Smooth muscle cell (in vitro differentiated cells): Measurements from ENCODE around the gene B3GNT9. TPM values are rescaled to one million over a fixed set of nuclear protein-coding genes. Genes with fewer than 3 reads are reported as not detected.

Experiments used
- DNase-seq: peaks from one replicate; lab custom pipeline; 2025; ENCODE audit not compliant: unreplicated experiment; lab: John Stamatoyannopoulos, UW
- H2AFZ ChIP-seq: fragments of 200-600 bp; sonication (generic); 2 replicates; pipeline ENCODE4 v1.6.0; 2016; ENCODE audit warnings: antibody characterized with exemption, low read depth, mild to moderate bottlenecking
- H3F3A ChIP-seq: fragments of 200-600 bp; sonication (generic); 2 replicates; pipeline ENCODE4 v1.6.0; 2017; ENCODE audit warnings: antibody characterized with exemption, low read depth
- H3K27ac ChIP-seq: fragments of 200-600 bp; sonication (generic); 2 replicates; pipeline ENCODE4 v1.5.1; 2016; ENCODE audit warnings: low read depth, mild to moderate bottlenecking
- H3K27me3 ChIP-seq: fragments of 200-600 bp; sonication (generic); 2 replicates; pipeline ENCODE4 v1.6.1; 2016; ENCODE audit warnings: low read depth, mild to moderate bottlenecking
- H3K36me3 ChIP-seq: fragments of 200-600 bp; sonication (generic); 2 replicates; pipeline ENCODE4 v1.5.1; 2016; ENCODE audit warnings: low read depth
- H3K4me1 ChIP-seq: fragments of 200-600 bp; sonication (generic); 2 replicates; pipeline ENCODE4 v1.5.1; 2016; ENCODE audit warnings: low read depth
- H3K4me2 ChIP-seq: fragments of 200-600 bp; sonication (generic); 2 replicates; pipeline ENCODE4 v1.6.0; 2016; ENCODE audit warnings: mild to moderate bottlenecking
- H3K4me3 ChIP-seq: fragments of 200-600 bp; sonication (generic); 2 replicates; pipeline ENCODE4 v1.5.1; 2016; ENCODE audit warnings: mild to moderate bottlenecking
- H3K79me2 ChIP-seq: fragments of 200-600 bp; sonication (generic); 2 replicates; pipeline ENCODE4 v1.6.0; 2016; ENCODE audit warnings: low read depth, mild to moderate bottlenecking
- H3K9ac ChIP-seq: fragments of 200-600 bp; sonication (generic); 2 replicates; pipeline ENCODE4 v1.6.0; 2016; ENCODE audit warnings: low read depth
- H3K9me3 ChIP-seq: fragments of 200-600 bp; sonication (generic); replicated peaks from 2 replicates; pipeline ENCODE4 v1.5.1; 2016; ENCODE audit warnings: low read depth
- H4K20me1 ChIP-seq: fragments of 200-600 bp; sonication (generic); 2 replicates; pipeline ENCODE4 v1.6.0; 2016; ENCODE audit warnings: low read depth
- WGBS: methylation state at CpG from one replicate; pipeline ENCODE4 v1.1.7; 2016; ENCODE audit warnings: low lambda C conversion rate; 5-methylcytosine and 5-hydroxymethylcytosine counted together
- polyA plus RNA-seq: library from polyadenylated mRNA; unstranded; fragments of >200 nt; fragmentation: Nextera tagmentation; extraction: Ambion mirVana; gene quantifications from 2 replicates; pipeline ENCODE4 v1.2.1, GENCODE V29; 2016
- total RNA-seq: library from RNA; depleted of rRNA; stranded (reverse); fragments of >200 nt; gene quantifications from 2 replicates; pipeline ENCODE4 v1.2.3, GENCODE V29; 2014
- TF ChIP-seq, protein P1 (sequence below): fragments of 200-600 bp; sonication (generic); IDR thresholded peaks from 2 replicates; pipeline ENCODE4 v1.5.1; 2017; ENCODE audit warnings: borderline replicate concordance, mild to moderate bottlenecking, antibody characterized with exemption; ENCODE audit not compliant: insufficient read depth, poor library complexity, severe bottlenecking

Gene B3GNT9
- total and polyA plus RNA-seq, 2 experiments from 2014 or later = 29.9 to 39.3 TPM

DNA sequence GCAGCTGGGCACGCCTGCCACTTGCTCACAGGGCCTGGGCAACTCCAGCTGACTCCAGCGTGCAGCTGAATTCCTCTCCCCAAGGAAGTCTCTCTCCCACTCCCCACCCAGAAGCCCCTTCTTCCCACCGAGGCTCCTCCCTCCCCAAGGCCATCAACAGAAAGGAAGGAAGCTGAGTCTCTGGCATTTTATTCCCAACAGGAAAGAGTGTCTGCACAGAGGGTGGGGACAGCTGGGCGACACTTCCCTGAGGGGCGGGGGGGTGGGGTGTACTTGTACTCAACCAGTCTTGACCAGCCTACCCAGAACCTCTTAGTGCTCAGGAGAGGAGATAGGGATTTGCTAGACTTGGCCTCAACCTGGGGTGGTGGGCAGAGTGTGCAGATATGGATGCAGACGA is 39.2 kb upstream of the B3GNT9 start, which contains the start of gene EXOC3L1:
EXOC3L1 (minus strand) TSS at position 96 of the 400 bp plus-strand sequence. CDS start 460 bp downstream, outside the sequence.
- H3K27ac ChIP-seq = no peak within 1 kb of the TSS
- H3K79me2 ChIP-seq = peaks cover 27% of the 10 kb centered on the region
- H4K20me1 ChIP-seq = peaks cover 19% of the 10 kb centered on the region
- no peak within 1 kb of the TSS for H2AFZ ChIP-seq
- no peaks in the 10 kb centered on the region for H3K9me3 ChIP-seq
- no peak within 1 kb of the TSS for H3K9ac ChIP-seq
- H3K4me1 ChIP-seq = peaks cover 18% of the 10 kb centered on the region
- no peaks in the 10 kb centered on the region for H3F3A ChIP-seq
- TF ChIP-seq, protein P1, sequence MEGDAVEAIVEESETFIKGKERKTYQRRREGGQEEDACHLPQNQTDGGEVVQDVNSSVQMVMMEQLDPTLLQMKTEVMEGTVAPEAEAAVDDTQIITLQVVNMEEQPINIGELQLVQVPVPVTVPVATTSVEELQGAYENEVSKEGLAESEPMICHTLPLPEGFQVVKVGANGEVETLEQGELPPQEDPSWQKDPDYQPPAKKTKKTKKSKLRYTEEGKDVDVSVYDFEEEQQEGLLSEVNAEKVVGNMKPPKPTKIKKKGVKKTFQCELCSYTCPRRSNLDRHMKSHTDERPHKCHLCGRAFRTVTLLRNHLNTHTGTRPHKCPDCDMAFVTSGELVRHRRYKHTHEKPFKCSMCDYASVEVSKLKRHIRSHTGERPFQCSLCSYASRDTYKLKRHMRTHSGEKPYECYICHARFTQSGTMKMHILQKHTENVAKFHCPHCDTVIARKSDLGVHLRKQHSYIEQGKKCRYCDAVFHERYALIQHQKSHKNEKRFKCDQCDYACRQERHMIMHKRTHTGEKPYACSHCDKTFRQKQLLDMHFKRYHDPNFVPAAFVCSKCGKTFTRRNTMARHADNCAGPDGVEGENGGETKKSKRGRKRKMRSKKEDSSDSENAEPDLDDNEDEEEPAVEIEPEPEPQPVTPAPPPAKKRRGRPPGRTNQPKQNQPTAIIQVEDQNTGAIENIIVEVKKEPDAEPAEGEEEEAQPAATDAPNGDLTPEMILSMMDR = no peak
- H3K36me3 ChIP-seq = no peaks in the 10 kb centered on the region
- no peaks in the 10 kb centered on the region for H3K27me3 ChIP-seq
- 52% methylated on average over 4 of the region's 6 CpGs for WGBS
- no peak within 1 kb of the TSS for H3K4me3 ChIP-seq
- no peak for DNase-seq
- no peak within 1 kb of the TSS for H3K4me2 ChIP-seq

DNA sequence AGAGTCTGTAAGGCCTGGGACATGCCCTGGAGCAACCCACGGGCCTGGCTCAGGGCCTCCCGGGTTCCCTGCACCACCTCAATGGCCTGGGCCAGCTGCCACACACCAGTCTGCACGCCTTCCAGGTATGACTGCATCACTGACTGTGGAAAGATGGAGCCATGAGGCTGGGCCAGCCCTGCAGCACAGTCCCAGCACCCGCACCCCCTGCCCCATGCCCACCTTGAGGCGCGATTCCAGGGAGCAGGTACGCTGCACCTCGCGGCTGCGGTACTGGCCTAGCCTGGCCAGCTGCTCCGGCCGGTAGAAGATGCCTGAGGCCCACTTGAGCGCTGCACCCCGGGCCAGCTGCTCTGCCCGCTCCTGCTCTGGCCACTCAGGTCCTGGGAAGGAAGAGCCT is 38.0 kb upstream of the B3GNT9 start:
- Histone ChIP-seq H3F3A (no peaks in the 10 kb centered on the region), H3K9ac (no peak overlapping the region), H3K9me3 (no peaks in the 10 kb centered on the region), H3K4me1 (peaks cover 26% of the 10 kb centered on the region), H3K4me3 (no peak overlapping the region), H3K27ac (no peak overlapping the region), H2AFZ (no peak overlapping the region), H3K36me3 (no peaks in the 10 kb centered on the region), H3K79me2 (peaks cover 21% of the 10 kb centered on the region), H4K20me1 (peaks cover 22% of the 10 kb centered on the region), H3K4me2 (no peak overlapping the region), H3K27me3 (no peaks in the 10 kb centered on the region)
- no peak for DNase-seq
- TF ChIP-seq, protein P1 = no peak
- 97% methylated on average over 15 of the region's 15 CpGs for WGBS

DNA sequence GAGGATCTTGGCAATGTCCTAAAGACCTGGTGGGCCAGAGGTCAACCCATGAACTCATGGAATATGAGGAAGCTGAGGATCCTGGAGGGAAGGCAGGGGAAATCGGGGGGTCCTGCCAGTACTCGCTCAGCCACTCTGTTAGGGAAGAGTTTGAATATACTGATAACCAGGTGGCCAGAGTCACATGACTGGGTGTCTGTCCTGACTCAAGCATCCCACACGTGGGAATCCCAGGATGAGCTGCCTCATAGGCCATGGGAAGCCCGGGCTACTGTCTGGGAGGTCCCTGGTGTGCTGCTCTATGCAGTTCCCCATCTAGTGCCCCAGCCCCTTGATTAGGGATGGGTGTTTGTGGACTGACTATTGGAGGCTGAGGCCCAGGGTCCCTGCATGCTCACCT is 37.5 kb upstream of the B3GNT9 start:
- H3K9me3 ChIP-seq = no peaks in the 10 kb centered on the region
- H3K27me3 ChIP-seq = no peaks in the 10 kb centered on the region
- 82% methylated on average over 4 of the region's 4 CpGs for WGBS
- no peak overlapping the region for H3K4me2 ChIP-seq
- H3K27ac ChIP-seq = no peak overlapping the region
- no peak for DNase-seq
- no peak overlapping the region for H3K9ac ChIP-seq
- peaks cover 22% of the 10 kb centered on the region for H3K4me1 ChIP-seq
- H3F3A ChIP-seq = no peaks in the 10 kb centered on the region
- H2AFZ ChIP-seq = no peak overlapping the region
- H4K20me1 ChIP-seq = peaks cover 18% of the 10 kb centered on the region
- H3K4me3 ChIP-seq = no peak overlapping the region
- H3K36me3 ChIP-seq = no peaks in the 10 kb centered on the region
- TF ChIP-seq, protein P1 = no peak
- peaks cover 16% of the 10 kb centered on the region for H3K79me2 ChIP-seq

DNA sequence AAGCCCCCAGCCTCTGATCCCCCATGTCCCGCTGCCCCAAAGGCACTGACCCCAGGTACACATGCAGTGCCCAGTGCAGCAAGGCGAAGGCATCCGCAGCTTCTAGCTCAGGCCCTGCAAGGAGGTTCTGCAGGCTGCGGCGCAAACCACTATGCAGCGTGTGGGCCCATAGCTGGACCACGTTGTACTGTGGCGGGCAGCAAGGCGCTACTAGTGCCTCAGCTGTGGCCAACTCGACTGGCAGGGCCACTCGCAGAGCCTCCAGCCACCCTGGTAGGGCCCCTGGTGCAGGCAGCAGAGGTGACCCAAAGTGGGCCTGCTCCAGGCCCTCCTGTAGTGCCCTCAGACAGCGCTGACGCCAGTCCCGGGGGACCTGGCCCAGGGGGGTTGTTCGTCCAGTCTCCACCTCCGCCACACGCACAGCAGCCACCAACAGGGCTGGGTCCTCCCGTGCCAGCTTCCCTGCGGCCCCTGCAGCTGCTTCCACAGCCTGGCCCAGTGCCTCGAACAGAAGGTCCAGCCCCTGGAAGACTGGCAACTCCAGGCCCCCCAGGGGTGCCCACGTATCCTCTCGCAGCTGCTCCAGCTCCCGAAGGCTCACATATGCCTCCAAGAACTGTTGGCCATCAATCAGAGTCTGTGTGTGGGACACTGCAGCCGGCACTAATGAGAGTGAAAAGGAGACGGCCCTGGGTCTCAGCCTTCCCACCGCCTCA is 36.5 kb upstream of the B3GNT9 start:
- peaks cover 14% of the 10 kb centered on the region for H3K79me2 ChIP-seq
- no peak overlapping the region for H3K4me3 ChIP-seq
- TF ChIP-seq, protein P1 = no peak
- H3K36me3 ChIP-seq = no peaks in the 10 kb centered on the region
- 96% methylated on average over 26 of the region's 26 CpGs for WGBS
- H3K9ac ChIP-seq = no peak overlapping the region
- H3K4me2 ChIP-seq = no peak overlapping the region
- H3K27me3 ChIP-seq = no peaks in the 10 kb centered on the region
- no peak overlapping the region for H3K27ac ChIP-seq
- no peaks in the 10 kb centered on the region for H3F3A ChIP-seq
- peaks cover 18% of the 10 kb centered on the region for H3K4me1 ChIP-seq
- H4K20me1 ChIP-seq = peaks cover 8% of the 10 kb centered on the region
- no peak for DNase-seq
- no peaks in the 10 kb centered on the region for H3K9me3 ChIP-seq
- no peak overlapping the region for H2AFZ ChIP-seq
